ENCODE measurements around the gene KCNJ12.
"Not testable (repeated sequence)": the region's sequence is repeated elsewhere in the genome, so short reads cannot be mapped to it uniquely, and the experiment has no call there.

KCNJ12 gene

GRCh38 chr17:21340407-21340806, 35.8 kb upstream of the KCNJ12 start:
- H3K9me3 ChIP-seq (ENCODE audit: control insufficient read depth, low read length); H2BK15ac ChIP-seq (ENCODE audit: low read depth, poor library complexity, severe bottlenecking); H2BK5ac ChIP-seq (ENCODE audit: low read depth, low read length, poor library complexity, severe bottlenecking); H3K4me2 ChIP-seq (ENCODE audit: low read length, poor library complexity, severe bottlenecking); H2BK120ac ChIP-seq (ENCODE audit: low read depth, low read length); H3K14ac ChIP-seq (ENCODE audit: low read length in 2 of 2); H3K18ac ChIP-seq (ENCODE audit: low read depth in 1 of 2, low read length in 2 of 2); DNase-seq; H3K36me3 ChIP-seq (ENCODE audit: control insufficient read depth in 1 of 2, insufficient read depth in 2 of 2, low read depth in 1 of 2, low read length in 2 of 2); H3K79me1 ChIP-seq (replicated peaks; ENCODE audit: low read length, poor library complexity, severe bottlenecking); H4K91ac ChIP-seq (ENCODE audit: low read length); H2AK5ac ChIP-seq (ENCODE audit: low read length, severe bottlenecking); H3K27me3 ChIP-seq (ENCODE audit: control insufficient read depth in 1 of 2, insufficient read depth in 1 of 2, low read length in 2 of 2); H4K8ac ChIP-seq (ENCODE audit: low read length); H3K4ac ChIP-seq (ENCODE audit: low read depth in 1 of 2, low read length in 2 of 2); H2BK12ac ChIP-seq (ENCODE audit: low read length in 2 of 2); H3K23ac ChIP-seq (ENCODE audit: low read length in 2 of 2); H3K9ac ChIP-seq (ENCODE audit: low read length); H2AFZ ChIP-seq (ENCODE audit: low read depth, low read length); H3K4me1 ChIP-seq (ENCODE audit: control insufficient read depth, insufficient read depth, low read depth, low read length); H3K4me3 ChIP-seq (ENCODE audit: insufficient read depth in 1 of 2, low read depth in 1 of 2, low read length in 2 of 2); H3K27ac ChIP-seq (ENCODE audit: low read length, poor library complexity, severe bottlenecking): not testable (repeated sequence)
- WGBS: 87% methylated on average over 6 of the region's 6 CpGs

GRCh38 chr17:21341279-21341678, 34.9 kb upstream of the KCNJ12 start:
- H2BK5ac ChIP-seq (ENCODE audit: low read depth, low read length, poor library complexity, severe bottlenecking); H3K4me1 ChIP-seq (ENCODE audit: control insufficient read depth, insufficient read depth, low read depth, low read length); H3K27me3 ChIP-seq (ENCODE audit: control insufficient read depth in 1 of 2, insufficient read depth in 1 of 2, low read length in 2 of 2); H3K4ac ChIP-seq (ENCODE audit: low read depth in 1 of 2, low read length in 2 of 2); H3K23ac ChIP-seq (ENCODE audit: low read length in 2 of 2); H4K91ac ChIP-seq (ENCODE audit: low read length); H3K79me1 ChIP-seq (replicated peaks; ENCODE audit: low read length, poor library complexity, severe bottlenecking); H3K4me2 ChIP-seq (ENCODE audit: low read length, poor library complexity, severe bottlenecking); H2BK12ac ChIP-seq (ENCODE audit: low read length in 2 of 2); H2BK15ac ChIP-seq (ENCODE audit: low read depth, poor library complexity, severe bottlenecking); H3K27ac ChIP-seq (ENCODE audit: low read length, poor library complexity, severe bottlenecking); H3K9ac ChIP-seq (ENCODE audit: low read length); H2AK5ac ChIP-seq (ENCODE audit: low read length, severe bottlenecking); H3K9me3 ChIP-seq (ENCODE audit: control insufficient read depth, low read length); H3K18ac ChIP-seq (ENCODE audit: low read depth in 1 of 2, low read length in 2 of 2); DNase-seq; H4K8ac ChIP-seq (ENCODE audit: low read length); H3K4me3 ChIP-seq (ENCODE audit: insufficient read depth in 1 of 2, low read depth in 1 of 2, low read length in 2 of 2); H2BK120ac ChIP-seq (ENCODE audit: low read depth, low read length); H3K36me3 ChIP-seq (ENCODE audit: control insufficient read depth in 1 of 2, insufficient read depth in 2 of 2, low read depth in 1 of 2, low read length in 2 of 2); H2AFZ ChIP-seq (ENCODE audit: low read depth, low read length); H3K14ac ChIP-seq (ENCODE audit: low read length in 2 of 2): not testable (repeated sequence)
- 80% methylated on average over 1 of the region's 4 CpGs for WGBS

- DNase-seq; H3K4me2 ChIP-seq (ENCODE audit: low read length, poor library complexity, severe bottlenecking); H2AK5ac ChIP-seq (ENCODE audit: low read length, severe bottlenecking); H2BK5ac ChIP-seq (ENCODE audit: low read depth, low read length, poor library complexity, severe bottlenecking); H4K91ac ChIP-seq (ENCODE audit: low read length); H3K79me1 ChIP-seq (replicated peaks; ENCODE audit: low read length, poor library complexity, severe bottlenecking); H2BK120ac ChIP-seq (ENCODE audit: low read depth, low read length); H3K14ac ChIP-seq (ENCODE audit: low read length in 2 of 2); H3K18ac ChIP-seq (ENCODE audit: low read depth in 1 of 2, low read length in 2 of 2); H3K36me3 ChIP-seq (ENCODE audit: control insufficient read depth in 1 of 2, insufficient read depth in 2 of 2, low read depth in 1 of 2, low read length in 2 of 2); H3K4me1 ChIP-seq (ENCODE audit: control insufficient read depth, insufficient read depth, low read depth, low read length); H3K9ac ChIP-seq (ENCODE audit: low read length); H3K27me3 ChIP-seq (ENCODE audit: control insufficient read depth in 1 of 2, insufficient read depth in 1 of 2, low read length in 2 of 2); H3K4ac ChIP-seq (ENCODE audit: low read depth in 1 of 2, low read length in 2 of 2); H2BK15ac ChIP-seq (ENCODE audit: low read depth, poor library complexity, severe bottlenecking); H3K9me3 ChIP-seq (ENCODE audit: control insufficient read depth, low read length); H3K4me3 ChIP-seq (ENCODE audit: insufficient read depth in 1 of 2, low read depth in 1 of 2, low read length in 2 of 2); H2BK12ac ChIP-seq (ENCODE audit: low read length in 2 of 2); H2AFZ ChIP-seq (ENCODE audit: low read depth, low read length); H3K27ac ChIP-seq (ENCODE audit: low read length, poor library complexity, severe bottlenecking); H4K8ac ChIP-seq (ENCODE audit: low read length); H3K23ac ChIP-seq (ENCODE audit: low read length in 2 of 2): not testable (repeated sequence)
- WGBS: 68% methylated on average over 6 of the region's 8 CpGs
These were observed 34.1 kb upstream of the KCNJ12 start for GRCh38 chr17:21341925-21342540.

GRCh38 chr17:21343061-21343949, 32.9 kb upstream of the KCNJ12 start:
- not testable (repeated sequence) for H3K36me3 ChIP-seq (ENCODE audit: control insufficient read depth in 1 of 2, insufficient read depth in 2 of 2, low read depth in 1 of 2, low read length in 2 of 2); H3K9ac ChIP-seq (ENCODE audit: low read length); H2BK15ac ChIP-seq (ENCODE audit: low read depth, poor library complexity, severe bottlenecking); H2AK5ac ChIP-seq (ENCODE audit: low read length, severe bottlenecking); H4K8ac ChIP-seq (ENCODE audit: low read length); H3K9me3 ChIP-seq (ENCODE audit: control insufficient read depth, low read length); H2BK12ac ChIP-seq (ENCODE audit: low read length in 2 of 2); H3K4ac ChIP-seq (ENCODE audit: low read depth in 1 of 2, low read length in 2 of 2); H3K14ac ChIP-seq (ENCODE audit: low read length in 2 of 2); H4K91ac ChIP-seq (ENCODE audit: low read length); H3K4me2 ChIP-seq (ENCODE audit: low read length, poor library complexity, severe bottlenecking); H3K23ac ChIP-seq (ENCODE audit: low read length in 2 of 2); H2BK5ac ChIP-seq (ENCODE audit: low read depth, low read length, poor library complexity, severe bottlenecking); H3K79me1 ChIP-seq (replicated peaks; ENCODE audit: low read length, poor library complexity, severe bottlenecking); H2BK120ac ChIP-seq (ENCODE audit: low read depth, low read length); H3K27me3 ChIP-seq (ENCODE audit: control insufficient read depth in 1 of 2, insufficient read depth in 1 of 2, low read length in 2 of 2); DNase-seq; H3K4me1 ChIP-seq (ENCODE audit: control insufficient read depth, insufficient read depth, low read depth, low read length); H3K4me3 ChIP-seq (ENCODE audit: insufficient read depth in 1 of 2, low read depth in 1 of 2, low read length in 2 of 2); H3K27ac ChIP-seq (ENCODE audit: low read length, poor library complexity, severe bottlenecking); H2AFZ ChIP-seq (ENCODE audit: low read depth, low read length); H3K18ac ChIP-seq (ENCODE audit: low read depth in 1 of 2, low read length in 2 of 2)
- 70% methylated on average over 8 of the region's 11 CpGs for WGBS

All from mesenchymal stem cell (in vitro differentiated cells and primary cell).